HepG2 (cell line): ENCODE measurements around the gene NBPF1. TPM values are rescaled to one million over a fixed set of nuclear protein-coding genes. Genes with fewer than 3 reads are reported as not detected.
A peak's percentile ranks its signal among the peaks of the same experiment; 100 is the strongest.
"Not testable (repeated sequence)": the region's sequence is repeated elsewhere in the genome, so short reads cannot be mapped to it uniquely, and the experiment has no call there.

Source experiments
- ETV6 ChIP-seq: sonication (generic); formaldehyde crosslinking; conservative IDR thresholded peaks from 2 replicates; pipeline ENCODE4 v1.4.0; 2020; ENCODE audit warnings: missing genetic modification reagents
- FOSL2 ChIP-seq: sonication (generic); formaldehyde crosslinking; IDR thresholded peaks from 2 replicates; pipeline ENCODE4 v1.4.0; 2020; ENCODE audit warnings: missing genetic modification reagents
- JUNB ChIP-seq: sonication (generic); formaldehyde crosslinking; IDR thresholded peaks from 2 replicates; pipeline ENCODE4 v1.8.0; 2022; ENCODE audit warnings: missing genetic modification reagents, mild to moderate bottlenecking, borderline replicate concordance
- NBN ChIP-seq: fragments of 450-650 bp; conservative IDR thresholded peaks from 2 replicates; pipeline ENCODE4 v1.6.1; 2017
- NONO ChIP-seq, 2 experiments: fragments of 450-650 bp in 1 of 2; sonication (generic) in 1 of 2; formaldehyde crosslinking in 1 of 2; IDR thresholded peaks in 1 of 2; conservative IDR thresholded peaks in 1 of 2; 2 replicates each; pipeline versions ENCODE4 v1.6.1 to v1.8.0; 2017 to 2022; ENCODE audit warnings: mild to moderate bottlenecking in 1 of 2, missing genetic modification reagents in 1 of 2, moderate library complexity in 1 of 2
- POLR2A ChIP-seq, 2 experiments: IDR thresholded peaks; 2 replicates each; pipeline ENCODE4 v1.6.1; 2011; ENCODE audit warnings: low read depth in 2 of 2, low read length in 2 of 2, mild to moderate bottlenecking in 1 of 2, moderate library complexity in 1 of 2; ENCODE audit not compliant: insufficient read depth in 1 of 2
- SIX1 ChIP-seq: sonication (generic); formaldehyde crosslinking; IDR thresholded peaks from 2 replicates; pipeline ENCODE4 v1.4.0; 2020; ENCODE audit warnings: missing genetic modification reagents, borderline replicate concordance
- SMAD3 ChIP-seq: sonication (generic); formaldehyde crosslinking; IDR thresholded peaks from 2 replicates; pipeline ENCODE4 v1.4.0; 2020; ENCODE audit warnings: missing genetic modification reagents
- ZFAT ChIP-seq: sonication (generic); formaldehyde crosslinking; conservative IDR thresholded peaks from 2 replicates; pipeline ENCODE4 v1.8.1; 2023; ENCODE audit warnings: missing genetic modification reagents, inconsistent platforms
- ZIK1 ChIP-seq: sonication (generic); formaldehyde crosslinking; IDR thresholded peaks from 2 replicates; pipeline ENCODE4 v1.5.0; 2020; ENCODE audit warnings: mild to moderate bottlenecking, low read depth, missing genetic modification reagents, borderline replicate concordance
- ZNF225 ChIP-seq: sonication (generic); formaldehyde crosslinking; IDR thresholded peaks from 2 replicates; pipeline ENCODE4 v1.4.0; 2020; ENCODE audit warnings: mild to moderate bottlenecking, missing genetic modification reagents
- ZNF234 ChIP-seq: sonication (generic); formaldehyde crosslinking; conservative IDR thresholded peaks from 2 replicates; pipeline ENCODE4 v1.5.1; 2020; ENCODE audit warnings: mild to moderate bottlenecking, missing genetic modification reagents
- ZNF329 ChIP-seq: sonication (generic); formaldehyde crosslinking; IDR thresholded peaks from 2 replicates; pipeline ENCODE4 v1.9.0; 2021; ENCODE audit warnings: low read depth, mild to moderate bottlenecking, missing genetic modification reagents
- ZNF83 ChIP-seq: sonication (generic); formaldehyde crosslinking; IDR thresholded peaks from 2 replicates; pipeline ENCODE4 v1.4.0; 2020; ENCODE audit warnings: missing genetic modification reagents, mild to moderate bottlenecking, borderline replicate concordance
- polyA plus RNA-seq, 8 experiments: library from polyadenylated mRNA; depleted of rRNA in 3 of 8; stranded (reverse) in 7 of 8; unstranded in 1 of 8; fragments of >200 nt; fragmentation: Illumina TruSeq in 4 of 8; extraction: Trizol in 4 of 8; gene quantifications; 2 replicates each; pipeline versions ENCODE4 v1.2.1 to v1.2.3, GENCODE V29; 2011 to 2016; ENCODE audit warnings: low read depth in 4 of 8, missing spikeins in 1 of 8, mixed read lengths in 1 of 8; ENCODE audit not compliant: insufficient read depth in 1 of 8
- total RNA-seq, 5 experiments: library from RNA; depleted of rRNA; stranded (reverse); fragments of >200 nt; fragmentation: Illumina TruSeq; extraction: Trizol; gene quantifications; 2 replicates each; pipeline ENCODE4 v1.2.3, GENCODE V29; 2016; ENCODE audit warnings: low read depth in 1 of 5
- TF ChIP-seq, protein P1 (sequence below), 2 experiments: sonication (generic) in 1 of 2; formaldehyde crosslinking in 1 of 2; IDR thresholded peaks; 2 replicates each; pipeline versions ENCODE4 v1.5.1 to v1.6.1; 2011 to 2020; ENCODE audit warnings: borderline replicate concordance in 1 of 2, low read depth in 1 of 2, low read length in 1 of 2, mild to moderate bottlenecking in 1 of 2, missing genetic modification reagents in 1 of 2, moderate library complexity in 1 of 2
- TF ChIP-seq, protein P2 (sequence below), 2 experiments: fragments of 450-650 bp in 1 of 2; sonication (generic) in 1 of 2; formaldehyde crosslinking; IDR thresholded peaks; 2 replicates each; pipeline versions ENCODE4 v1.5.0 to v1.8.0; 2020 to 2022; ENCODE audit warnings: mild to moderate bottlenecking in 1 of 2, missing genetic modification reagents in 1 of 2
- TF ChIP-seq, protein P3 (sequence below): sonication (generic); formaldehyde crosslinking; IDR thresholded peaks from 2 replicates; pipeline ENCODE4 v1.9.0; 2021; ENCODE audit warnings: mild to moderate bottlenecking, missing genetic modification reagents

The NBPF1 gene
- total and polyA plus RNA-seq, 2 of the 13 experiments (the other 11 are each of a cell fraction or from before 2014, with no cell fraction given), result 30.3 to 35.6 TPM

DNA sequence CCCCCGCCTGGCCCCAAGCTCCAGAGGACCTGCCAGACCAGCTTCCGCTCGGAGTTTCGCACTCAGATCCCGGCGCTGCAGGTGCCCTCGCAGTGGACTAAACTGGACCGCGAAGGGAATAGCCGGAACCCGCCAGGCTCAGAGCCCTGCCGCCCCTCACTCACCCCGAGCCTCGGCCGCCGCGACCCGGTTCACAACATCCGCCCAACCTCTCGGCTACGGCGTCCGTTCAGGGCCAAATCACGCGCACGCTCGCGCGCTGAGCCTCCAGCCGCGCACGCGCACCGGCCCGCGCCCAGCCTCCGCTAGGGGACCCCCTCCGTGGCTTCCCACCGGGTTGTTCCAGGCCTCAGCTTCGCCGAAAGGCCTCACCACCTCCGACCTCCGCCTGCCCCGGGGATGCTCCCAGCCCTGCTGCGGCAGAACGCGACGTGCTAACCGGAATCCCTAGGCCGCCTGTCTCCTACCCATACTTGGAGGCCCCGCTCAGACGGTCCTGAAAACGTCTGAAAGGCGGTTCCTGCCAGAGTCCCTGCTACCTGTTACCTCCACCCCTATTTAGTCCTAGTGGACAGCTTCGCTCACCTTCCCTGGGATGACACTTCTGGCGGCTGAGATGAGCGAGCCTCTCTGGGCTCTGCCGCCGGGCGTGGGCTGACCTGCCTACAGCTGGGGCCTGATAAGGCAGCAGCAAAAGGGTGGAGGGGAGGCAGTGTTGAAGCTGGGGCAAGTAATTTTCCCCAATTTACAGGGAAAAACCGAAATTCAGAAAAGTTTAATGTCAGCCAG lies 31.3 kb upstream of the NBPF1 start (continued):
- TF ChIP-seq, protein P1, sequence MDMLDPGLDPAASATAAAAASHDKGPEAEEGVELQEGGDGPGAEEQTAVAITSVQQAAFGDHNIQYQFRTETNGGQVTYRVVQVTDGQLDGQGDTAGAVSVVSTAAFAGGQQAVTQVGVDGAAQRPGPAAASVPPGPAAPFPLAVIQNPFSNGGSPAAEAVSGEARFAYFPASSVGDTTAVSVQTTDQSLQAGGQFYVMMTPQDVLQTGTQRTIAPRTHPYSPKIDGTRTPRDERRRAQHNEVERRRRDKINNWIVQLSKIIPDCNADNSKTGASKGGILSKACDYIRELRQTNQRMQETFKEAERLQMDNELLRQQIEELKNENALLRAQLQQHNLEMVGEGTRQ (IDR thresholded peaks at IDR 0.05; ENCODE audit: low read depth, low read length), result peak; percentile 45; the same call in 1 of the 2 replicates
- TF ChIP-seq, protein P1 (CRISPR knock-in tag; IDR thresholded peaks at IDR 0.05; ENCODE audit: borderline replicate concordance), result not testable (repeated sequence)
- TF ChIP-seq, protein P2, sequence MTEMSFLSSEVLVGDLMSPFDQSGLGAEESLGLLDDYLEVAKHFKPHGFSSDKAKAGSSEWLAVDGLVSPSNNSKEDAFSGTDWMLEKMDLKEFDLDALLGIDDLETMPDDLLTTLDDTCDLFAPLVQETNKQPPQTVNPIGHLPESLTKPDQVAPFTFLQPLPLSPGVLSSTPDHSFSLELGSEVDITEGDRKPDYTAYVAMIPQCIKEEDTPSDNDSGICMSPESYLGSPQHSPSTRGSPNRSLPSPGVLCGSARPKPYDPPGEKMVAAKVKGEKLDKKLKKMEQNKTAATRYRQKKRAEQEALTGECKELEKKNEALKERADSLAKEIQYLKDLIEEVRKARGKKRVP (CRISPR knock-in tag; IDR thresholded peaks at IDR 0.05), result peak in 1 of 2 experiments; percentile 83; a peak in 2 of 4 replicates
- TF ChIP-seq ZNF234 (CRISPR knock-in tag), result peak; percentile 95; the same call in 1 of the 2 replicates
- TF ChIP-seq NBN, result 0 out of 2 replicates have a peak, but pooled peaks have one; percentile 71
- peak in 1 of 2 experiments; percentile 74; a peak in 2 of 4 replicates for TF ChIP-seq POLR2A (IDR thresholded peaks at IDR 0.05; ENCODE audit: insufficient read depth in 1 of 2, low read depth in 2 of 2, low read length in 2 of 2)
- peak; percentile 77 for TF ChIP-seq FOSL2 (CRISPR knock-in tag)
- peak; percentile 79 for TF ChIP-seq ZNF329 (CRISPR knock-in tag)
- TF ChIP-seq SIX1 (CRISPR knock-in tag), result peak; percentile 72
- peak; percentile 71; the same call in 1 of the 2 replicates for TF ChIP-seq JUNB (CRISPR knock-in tag)
- TF ChIP-seq ZFAT, result peak; percentile 82; the same call in 1 of the 2 replicates
- TF ChIP-seq ZNF83 (CRISPR knock-in tag), result peak; percentile 95; the same call in 1 of the 2 replicates
- not testable (repeated sequence) for TF ChIP-seq NONO (IDR thresholded peaks at IDR 0.05)
- TF ChIP-seq NONO (CRISPR knock-in tag; conservative IDR thresholded peaks at IDR 0.05), result peak; percentile 100
- TF ChIP-seq ZIK1 (CRISPR knock-in tag), result peak; percentile 99
- TF ChIP-seq, protein P3, sequence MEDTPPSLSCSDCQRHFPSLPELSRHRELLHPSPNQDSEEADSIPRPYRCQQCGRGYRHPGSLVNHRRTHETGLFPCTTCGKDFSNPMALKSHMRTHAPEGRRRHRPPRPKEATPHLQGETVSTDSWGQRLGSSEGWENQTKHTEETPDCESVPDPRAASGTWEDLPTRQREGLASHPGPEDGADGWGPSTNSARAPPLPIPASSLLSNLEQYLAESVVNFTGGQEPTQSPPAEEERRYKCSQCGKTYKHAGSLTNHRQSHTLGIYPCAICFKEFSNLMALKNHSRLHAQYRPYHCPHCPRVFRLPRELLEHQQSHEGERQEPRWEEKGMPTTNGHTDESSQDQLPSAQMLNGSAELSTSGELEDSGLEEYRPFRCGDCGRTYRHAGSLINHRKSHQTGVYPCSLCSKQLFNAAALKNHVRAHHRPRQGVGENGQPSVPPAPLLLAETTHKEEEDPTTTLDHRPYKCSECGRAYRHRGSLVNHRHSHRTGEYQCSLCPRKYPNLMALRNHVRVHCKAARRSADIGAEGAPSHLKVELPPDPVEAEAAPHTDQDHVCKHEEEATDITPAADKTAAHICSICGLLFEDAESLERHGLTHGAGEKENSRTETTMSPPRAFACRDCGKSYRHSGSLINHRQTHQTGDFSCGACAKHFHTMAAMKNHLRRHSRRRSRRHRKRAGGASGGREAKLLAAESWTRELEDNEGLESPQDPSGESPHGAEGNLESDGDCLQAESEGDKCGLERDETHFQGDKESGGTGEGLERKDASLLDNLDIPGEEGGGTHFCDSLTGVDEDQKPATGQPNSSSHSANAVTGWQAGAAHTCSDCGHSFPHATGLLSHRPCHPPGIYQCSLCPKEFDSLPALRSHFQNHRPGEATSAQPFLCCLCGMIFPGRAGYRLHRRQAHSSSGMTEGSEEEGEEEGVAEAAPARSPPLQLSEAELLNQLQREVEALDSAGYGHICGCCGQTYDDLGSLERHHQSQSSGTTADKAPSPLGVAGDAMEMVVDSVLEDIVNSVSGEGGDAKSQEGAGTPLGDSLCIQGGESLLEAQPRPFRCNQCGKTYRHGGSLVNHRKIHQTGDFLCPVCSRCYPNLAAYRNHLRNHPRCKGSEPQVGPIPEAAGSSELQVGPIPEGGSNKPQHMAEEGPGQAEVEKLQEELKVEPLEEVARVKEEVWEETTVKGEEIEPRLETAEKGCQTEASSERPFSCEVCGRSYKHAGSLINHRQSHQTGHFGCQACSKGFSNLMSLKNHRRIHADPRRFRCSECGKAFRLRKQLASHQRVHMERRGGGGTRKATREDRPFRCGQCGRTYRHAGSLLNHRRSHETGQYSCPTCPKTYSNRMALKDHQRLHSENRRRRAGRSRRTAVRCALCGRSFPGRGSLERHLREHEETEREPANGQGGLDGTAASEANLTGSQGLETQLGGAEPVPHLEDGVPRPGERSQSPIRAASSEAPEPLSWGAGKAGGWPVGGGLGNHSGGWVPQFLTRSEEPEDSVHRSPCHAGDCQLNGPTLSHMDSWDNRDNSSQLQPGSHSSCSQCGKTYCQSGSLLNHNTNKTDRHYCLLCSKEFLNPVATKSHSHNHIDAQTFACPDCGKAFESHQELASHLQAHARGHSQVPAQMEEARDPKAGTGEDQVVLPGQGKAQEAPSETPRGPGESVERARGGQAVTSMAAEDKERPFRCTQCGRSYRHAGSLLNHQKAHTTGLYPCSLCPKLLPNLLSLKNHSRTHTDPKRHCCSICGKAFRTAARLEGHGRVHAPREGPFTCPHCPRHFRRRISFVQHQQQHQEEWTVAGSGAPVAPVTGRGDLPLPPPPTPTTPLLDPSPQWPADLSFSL (CRISPR knock-in tag), result peak; percentile 73; the same call in 1 of the 2 replicates
- TF ChIP-seq SMAD3 (CRISPR knock-in tag), result peak; percentile 93
- TF ChIP-seq ZNF225 (CRISPR knock-in tag), result peak; percentile 90
- TF ChIP-seq ETV6, result peak; percentile 98
